GM18519 (cell line): ENCODE data around the gene TANGO6.

ENCODE experiments used
- ATAC-seq: cut with Tn5 transposase; IDR thresholded peaks from one replicate; pipeline ENCODE4 v1.9.1; 2021; ENCODE audit warnings: mild to moderate bottlenecking, moderate library complexity; ENCODE audit not compliant: unreplicated experiment, low FRiP score

Gene TANGO6

GRCh38 chr16:68860978-68861892, 17.9 kb downstream of the TANGO6 start:
- no peak for ATAC-seq

GRCh38 chr16:68866933-68867332, 23.6 kb downstream of the TANGO6 start:
- ATAC-seq, result no peak

DNA sequence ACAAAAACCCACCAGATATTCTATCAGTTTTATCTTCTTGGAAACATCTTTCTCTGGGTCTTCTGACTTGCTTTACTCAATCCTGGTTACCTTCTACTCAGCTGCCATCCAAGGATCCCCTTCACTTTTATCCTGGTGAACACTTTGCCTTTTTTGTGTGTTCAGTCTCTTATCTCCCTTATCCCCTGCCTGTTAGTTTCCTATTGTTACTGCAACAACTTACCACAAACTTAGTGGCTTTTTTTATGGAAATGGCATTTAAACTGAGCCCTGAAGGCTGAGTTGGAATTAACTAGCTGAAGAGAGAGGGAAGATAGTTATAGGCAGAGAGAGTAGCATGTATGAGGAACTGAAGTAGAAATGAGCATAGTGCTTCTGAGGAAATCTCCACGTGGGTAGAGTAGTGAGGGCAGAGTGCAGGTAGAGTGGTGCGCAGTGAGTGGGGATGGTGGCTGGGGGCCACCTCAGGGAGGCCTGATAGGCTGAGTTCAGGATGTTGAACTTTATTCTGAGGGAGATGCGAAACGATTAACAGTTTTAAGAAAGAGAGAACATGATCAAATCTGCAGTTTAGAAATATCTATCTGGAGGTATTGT, 26.3 kb downstream of the TANGO6 start:
- ATAC-seq, result no peak

- no peak for ATAC-seq
These were observed 30.5 kb downstream of the TANGO6 start for GRCh38 chr16:68873635-68874471.

DNA sequence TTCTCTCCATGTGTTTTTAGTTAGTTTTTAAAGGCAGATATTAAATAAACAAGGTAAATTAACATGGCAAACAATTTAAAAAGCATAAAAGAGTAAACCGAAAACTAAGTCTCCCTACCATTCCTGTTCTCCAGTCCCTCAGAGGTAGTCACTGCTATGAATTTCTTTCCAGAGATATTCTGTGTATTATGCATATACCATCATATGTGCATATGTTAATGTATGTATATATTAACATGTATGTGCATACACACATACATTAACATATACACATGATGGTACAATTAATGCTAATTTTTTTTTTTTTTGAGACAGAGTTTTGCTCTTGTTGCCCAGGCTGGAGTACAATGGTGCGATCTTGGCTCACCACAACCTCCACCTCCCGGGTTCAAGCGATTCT, 32.5 kb downstream of the TANGO6 start:
- ATAC-seq, result no peak

DNA sequence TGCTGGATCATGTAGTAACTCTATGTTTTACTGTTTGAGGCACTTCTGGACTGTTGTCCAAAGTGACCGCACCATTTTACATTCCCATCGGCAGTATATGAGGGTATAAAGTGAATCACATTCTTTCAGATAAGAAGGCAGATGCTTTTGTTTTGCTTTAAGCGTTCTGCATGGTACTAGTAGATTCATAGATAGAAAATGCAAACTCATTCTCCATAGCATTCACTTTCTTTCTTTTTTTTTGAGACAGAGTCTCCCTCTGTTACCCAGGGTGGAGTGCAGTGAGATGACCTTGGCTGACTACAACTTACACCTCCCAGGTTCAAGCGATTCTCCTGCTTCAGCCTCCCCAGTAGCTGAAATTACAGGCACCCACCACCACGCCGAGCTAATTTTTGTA, 40.4 kb downstream of the TANGO6 start:
- ATAC-seq, result no peak

DNA sequence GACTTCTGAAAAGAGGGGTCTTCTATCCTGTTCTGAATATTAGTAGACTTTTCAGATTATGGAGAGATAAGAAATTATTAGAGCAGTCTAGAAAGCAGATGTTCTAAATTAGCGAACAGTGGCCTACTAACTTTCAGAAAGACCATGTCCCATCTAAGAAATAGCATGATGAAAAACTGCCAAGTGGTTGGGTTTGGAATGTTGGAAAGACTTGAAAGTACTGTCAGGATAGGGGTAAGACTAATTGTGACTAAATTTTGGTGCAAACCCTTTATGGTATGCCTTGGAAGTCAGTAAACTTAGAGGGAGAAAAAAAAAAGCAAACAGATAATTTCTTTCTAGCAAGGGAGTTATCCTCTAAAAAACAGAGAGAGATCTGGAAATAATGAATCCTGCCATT, 41.1 kb downstream of the TANGO6 start:
- ATAC-seq, result no peak

GRCh38 chr16:68884861-68885720, 41.8 kb downstream of the TANGO6 start:
- no peak for ATAC-seq

GRCh38 chr16:68887107-68887506, 43.8 kb downstream of the TANGO6 start:
- ATAC-seq, result no peak

DNA sequence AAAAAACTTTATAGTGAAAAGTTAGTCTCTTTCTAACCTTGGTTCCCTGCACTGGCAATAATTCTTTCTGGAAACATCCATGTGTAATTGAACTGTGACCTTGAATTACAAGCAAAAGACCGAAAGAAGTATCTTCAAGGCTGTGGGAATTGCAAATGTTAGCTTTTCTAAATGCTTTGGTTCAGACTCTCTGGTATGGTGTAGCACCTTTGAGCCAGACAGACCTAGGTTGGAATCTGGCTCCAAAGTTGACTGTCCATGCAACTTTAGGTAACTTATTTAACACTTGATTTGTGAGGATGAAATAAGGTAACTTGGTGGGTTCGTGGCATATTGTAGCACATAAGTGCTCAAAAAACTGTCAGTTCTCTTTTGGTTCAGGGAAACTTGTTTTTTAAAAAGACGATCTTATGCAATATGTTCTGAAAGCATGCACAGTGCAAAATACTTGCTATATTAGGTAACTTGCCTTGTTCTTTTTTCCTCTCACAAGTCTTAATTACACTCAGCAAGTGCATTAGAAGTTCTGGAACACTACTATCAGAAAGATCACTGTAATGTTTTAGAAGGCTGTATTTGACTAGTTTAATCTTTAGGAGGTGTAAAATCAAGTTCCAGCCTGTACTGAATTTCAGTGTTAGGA, 46.3 kb downstream of the TANGO6 start:
- ATAC-seq, result no peak

DNA sequence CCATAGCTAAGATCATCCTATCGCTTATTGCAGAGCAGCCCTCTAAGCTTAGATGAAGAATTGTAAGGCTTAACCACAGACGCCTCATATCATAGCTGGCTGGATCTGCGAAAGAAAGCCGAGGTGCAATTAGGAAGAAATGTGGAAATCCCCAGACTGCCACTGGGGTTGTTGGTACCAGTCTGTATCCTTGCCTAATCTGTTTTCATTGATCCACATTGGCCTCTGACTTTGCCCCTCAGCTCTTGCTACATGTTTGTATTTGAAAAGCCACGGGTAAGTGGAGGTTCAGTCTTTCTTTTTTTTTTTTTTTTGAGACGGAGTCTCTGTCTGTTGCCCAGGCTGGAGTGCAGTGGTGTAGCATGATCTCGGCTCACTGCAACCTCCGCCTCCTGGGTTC, 48.9 kb downstream of the TANGO6 start:
- ATAC-seq, result no peak

GRCh38 chr16:68892898-68893297, 49.6 kb downstream of the TANGO6 start:
- no peak for ATAC-seq

GRCh38 chr16:68893710-68894705, 50.7 kb downstream of the TANGO6 start:
- no peak for ATAC-seq

DNA sequence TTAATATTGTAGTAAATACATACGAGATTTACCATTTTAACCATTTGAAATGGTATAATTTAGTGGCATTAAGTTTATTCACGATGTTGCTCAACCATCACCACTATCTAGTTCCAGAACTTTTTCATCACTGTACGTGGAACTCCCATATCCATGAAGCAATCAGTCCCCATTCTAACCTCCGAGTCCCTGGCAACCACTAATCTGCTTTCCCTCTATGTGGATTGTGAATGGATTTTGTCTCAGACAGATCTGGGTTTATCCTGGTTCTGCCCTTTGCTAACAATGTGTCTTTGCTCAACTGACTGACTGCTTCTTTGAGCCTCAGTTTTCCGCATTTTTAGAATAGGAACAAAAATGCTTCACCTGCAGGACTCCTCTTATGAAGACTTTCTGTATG, 51.4 kb downstream of the TANGO6 start:
- ATAC-seq, result no peak

GRCh38 chr16:68898026-68898425, 54.7 kb downstream of the TANGO6 start:
- ATAC-seq, result no peak

- ATAC-seq, result no peak
These were observed 56.7 kb downstream of the TANGO6 start for GRCh38 chr16:68900009-68900408.

DNA sequence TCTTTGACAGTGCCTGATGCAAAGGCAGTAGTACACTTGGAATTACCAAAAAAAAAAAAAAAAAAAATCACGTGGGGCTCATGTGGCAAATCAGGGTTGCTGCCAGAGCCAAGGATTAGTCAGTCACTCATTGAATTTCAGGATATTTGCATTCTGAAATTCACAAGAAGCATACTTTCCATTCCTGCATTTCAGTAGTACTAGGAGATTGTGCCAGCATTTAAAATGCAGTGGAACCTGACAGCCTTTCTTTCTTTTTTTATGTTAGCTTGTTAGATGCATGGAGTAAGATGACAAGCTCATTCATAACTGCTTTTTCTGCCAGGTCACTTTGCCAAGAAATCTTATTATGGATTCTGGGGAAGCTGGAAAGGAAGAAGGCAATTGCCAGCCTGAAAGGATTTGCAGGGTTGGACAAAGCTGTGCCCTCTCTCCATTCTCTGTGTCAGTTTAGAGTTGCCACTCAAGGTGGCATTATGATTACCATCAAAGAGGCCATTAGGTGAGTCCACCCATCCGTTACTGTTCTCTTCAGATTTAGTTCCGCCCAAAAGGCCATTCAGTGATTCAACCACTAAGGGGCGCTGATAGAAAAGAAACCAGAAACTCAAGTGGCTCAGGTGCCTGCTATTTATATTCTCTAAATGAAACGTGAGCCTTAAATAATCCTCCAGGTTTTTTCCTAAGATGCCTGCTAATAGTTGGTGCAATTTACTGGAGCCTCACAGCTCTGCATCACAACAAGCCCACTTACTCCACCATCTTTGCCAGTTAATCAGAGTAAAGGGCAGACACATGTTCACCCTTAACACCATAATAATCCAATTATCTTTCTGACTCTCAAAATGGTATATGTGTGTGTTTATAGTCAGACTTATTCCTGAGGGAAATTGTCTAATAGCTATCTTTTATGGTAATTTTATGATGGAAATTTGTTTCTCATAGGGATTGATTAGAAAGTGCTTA, 59.0 kb downstream of the TANGO6 start:
- no peak for ATAC-seq
